Midbrain (tissue), 1 donor: ENCODE data around the gene SYT17.

Source experiments
- DNase-seq: peaks from one replicate; lab custom pipeline; 2025; lab: John Stamatoyannopoulos, UW

SYT17 gene

DNA sequence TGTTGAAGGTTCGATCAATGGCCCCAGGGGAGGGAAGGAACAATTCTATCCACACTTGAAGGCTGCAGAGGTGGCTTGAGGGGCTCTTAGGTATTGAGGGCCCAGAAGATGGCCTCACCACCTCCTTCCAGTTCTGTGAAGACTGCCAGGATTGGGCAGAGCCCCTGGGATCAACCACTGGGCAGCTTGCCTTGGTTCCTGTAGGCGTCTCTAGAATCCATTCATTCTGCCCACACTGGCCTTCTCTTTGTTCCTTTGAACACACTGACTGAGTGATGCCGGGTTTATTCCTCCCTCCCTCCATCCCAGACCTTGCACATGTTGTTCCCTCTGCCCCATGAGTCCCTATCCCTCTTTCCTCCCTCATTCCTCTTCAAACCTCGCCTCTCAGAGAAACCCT lies 50.5 kb downstream of the SYT17 start:
- DNase-seq = peak; percentile 27

DNA sequence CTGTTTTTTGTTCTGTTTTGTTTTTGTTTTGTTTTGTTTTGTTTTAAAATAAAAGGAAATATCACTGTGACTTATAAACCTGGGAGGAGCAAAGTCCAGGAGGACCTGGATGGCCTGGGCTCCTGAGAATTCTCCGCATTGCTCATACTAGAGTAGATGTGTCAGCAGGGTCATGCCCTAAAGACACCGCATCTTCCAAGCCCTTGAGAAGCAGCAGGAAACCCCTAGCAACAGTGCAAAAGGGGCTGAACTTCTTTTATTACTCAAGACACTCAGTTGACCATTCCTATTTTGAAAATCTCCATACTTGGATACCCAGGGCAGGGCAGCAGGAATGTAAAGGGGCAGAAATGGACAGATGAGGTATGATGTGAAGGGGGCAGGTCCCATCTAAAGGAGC lies 51.8 kb downstream of the SYT17 start:
- DNase-seq = no peak

- DNase-seq = no peak
Observed at GRCh38 chr16:19223235-19224170, 55.5 kb downstream of the SYT17 start.

- DNase-seq = no peak
Observed at GRCh38 chr16:19225651-19226050, 57.6 kb downstream of the SYT17 start.

GRCh38 chr16:19227643-19228042 lies 59.6 kb downstream of the SYT17 start:
- peak; percentile 14 for DNase-seq

GRCh38 chr16:19228052-19228451 lies 60.0 kb downstream of the SYT17 start:
- DNase-seq = no peak

DNA sequence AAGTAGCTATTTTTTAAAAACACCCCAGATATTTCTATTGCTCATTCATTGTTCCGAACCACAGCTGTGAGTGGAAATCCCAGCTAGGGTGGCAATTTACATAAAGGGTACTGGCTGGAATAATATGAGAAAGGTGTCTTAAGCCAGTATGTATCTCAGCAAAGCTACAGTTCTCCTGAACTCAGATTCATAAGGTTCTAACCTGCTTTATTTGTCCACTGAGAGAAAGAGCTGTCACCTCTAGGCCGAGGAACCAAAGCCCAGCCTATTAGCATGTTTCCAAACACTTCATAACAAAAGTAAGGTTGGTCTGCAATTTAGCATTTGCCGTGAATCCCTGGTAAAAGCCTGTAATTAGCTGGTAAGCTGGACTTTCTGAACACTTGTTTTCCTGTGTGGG lies 60.5 kb downstream of the SYT17 start:
- DNase-seq = no peak

DNA sequence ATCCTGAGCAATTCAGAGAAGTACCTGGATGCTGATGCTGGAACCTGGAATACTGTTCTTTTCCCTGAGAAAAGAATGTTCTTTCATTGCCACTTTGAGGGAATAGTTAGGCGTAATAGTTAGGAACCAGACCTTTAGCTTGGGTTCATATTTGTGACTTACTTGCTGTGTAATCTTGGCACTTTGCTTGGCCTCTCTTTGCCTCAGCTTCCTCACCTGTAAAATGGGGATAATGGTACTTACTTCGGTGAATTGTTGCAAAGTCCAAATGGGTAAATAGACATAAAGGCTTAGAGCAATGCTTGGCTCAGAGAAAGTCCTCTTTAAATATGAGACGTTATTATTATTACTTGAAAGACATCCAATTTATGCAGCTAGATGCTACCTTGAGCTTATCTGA lies 62.5 kb downstream of the SYT17 start:
- no peak for DNase-seq

DNA sequence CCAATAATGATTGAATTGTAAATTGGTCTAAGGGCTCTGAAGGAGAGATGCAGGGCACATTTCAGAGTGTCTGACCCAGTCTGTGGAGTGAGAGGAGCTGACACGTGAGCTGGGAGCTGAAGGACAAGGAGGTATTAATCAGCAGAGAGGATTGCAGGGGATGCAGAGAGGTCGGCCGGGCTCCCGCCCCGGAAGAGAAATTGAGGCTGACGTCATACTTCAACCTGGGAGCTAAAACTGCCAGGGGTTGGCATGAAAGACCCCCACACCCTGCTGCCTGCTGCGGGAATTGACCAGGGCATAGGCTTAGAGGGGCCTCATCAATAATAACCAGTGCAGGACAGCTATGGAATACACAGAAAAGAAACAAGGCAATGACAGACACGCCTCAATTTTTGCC lies 63.8 kb downstream of the SYT17 start:
- DNase-seq = no peak

DNA sequence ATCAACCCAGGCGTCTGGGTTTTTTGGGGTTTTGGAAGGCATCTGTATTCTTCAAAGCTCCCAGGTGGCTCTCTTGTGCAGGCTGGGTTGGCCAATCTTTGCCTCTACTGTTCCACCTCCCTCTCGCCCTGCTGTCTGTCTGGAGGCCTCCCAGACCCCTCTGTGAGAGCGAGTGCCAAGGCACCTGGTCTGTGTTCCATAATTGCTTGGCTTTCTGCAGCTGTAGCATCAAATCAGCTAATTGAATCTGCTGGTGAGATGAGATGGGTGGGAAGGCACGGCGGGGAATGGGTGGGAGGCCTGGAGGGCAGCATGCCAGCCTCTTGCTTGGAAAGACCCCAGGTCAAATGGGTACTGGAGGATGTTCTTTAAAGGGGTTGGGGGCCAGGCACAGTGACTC lies 64.9 kb downstream of the SYT17 start:
- no peak for DNase-seq

DNA sequence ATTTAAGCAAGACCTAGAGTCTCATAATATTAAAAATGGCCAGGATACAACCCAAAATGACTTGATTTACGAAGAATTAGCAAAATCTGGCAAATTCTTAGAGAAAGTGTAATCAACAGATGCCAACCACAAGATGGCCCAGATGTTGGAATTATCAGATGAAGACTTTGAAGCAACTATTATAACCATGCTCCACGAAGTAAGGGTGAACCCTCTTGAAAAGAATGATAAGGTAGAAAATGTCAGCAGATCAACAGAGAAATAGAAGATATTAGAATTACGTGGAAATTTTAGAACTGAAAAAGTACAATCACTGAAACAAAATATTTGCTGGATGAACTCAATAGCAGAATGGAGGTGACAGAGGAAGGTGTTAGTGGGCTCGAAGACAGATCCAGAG lies 67.4 kb downstream of the SYT17 start:
- no peak for DNase-seq

- DNase-seq = no peak
Observed at GRCh38 chr16:19235886-19236285, 67.8 kb downstream of the SYT17 start.

DNA sequence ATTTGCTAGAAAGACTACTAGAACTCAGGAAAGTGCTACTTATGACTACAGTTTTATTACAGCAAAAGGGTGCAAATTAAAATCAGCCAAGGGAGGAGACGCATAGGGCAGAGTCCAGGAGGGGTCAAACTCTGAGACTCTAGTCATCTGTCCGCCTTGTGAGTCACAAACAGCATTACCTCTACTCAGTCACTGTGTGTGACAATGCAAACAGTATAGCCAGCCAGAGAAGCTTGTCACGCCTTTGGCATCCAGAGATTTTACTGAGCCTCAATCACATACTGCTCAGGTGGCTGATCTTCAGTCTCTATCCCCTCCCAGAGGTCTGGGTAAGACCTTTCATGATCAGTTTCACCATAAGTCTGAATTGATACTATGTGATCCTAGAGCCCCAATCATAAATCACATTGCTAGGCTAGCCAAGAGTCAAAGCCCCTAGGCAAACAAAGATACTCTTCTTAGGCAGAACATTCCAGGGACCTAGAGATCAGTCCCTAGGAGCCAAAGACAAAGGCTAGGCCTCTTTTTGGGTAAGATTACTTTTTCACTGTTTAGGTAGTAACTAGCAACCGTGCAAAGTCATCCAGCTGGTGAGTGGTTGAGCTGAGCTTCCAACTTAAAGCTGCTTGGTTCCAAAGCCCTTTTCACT lies 68.6 kb downstream of the SYT17 start:
- DNase-seq = no peak

DNA sequence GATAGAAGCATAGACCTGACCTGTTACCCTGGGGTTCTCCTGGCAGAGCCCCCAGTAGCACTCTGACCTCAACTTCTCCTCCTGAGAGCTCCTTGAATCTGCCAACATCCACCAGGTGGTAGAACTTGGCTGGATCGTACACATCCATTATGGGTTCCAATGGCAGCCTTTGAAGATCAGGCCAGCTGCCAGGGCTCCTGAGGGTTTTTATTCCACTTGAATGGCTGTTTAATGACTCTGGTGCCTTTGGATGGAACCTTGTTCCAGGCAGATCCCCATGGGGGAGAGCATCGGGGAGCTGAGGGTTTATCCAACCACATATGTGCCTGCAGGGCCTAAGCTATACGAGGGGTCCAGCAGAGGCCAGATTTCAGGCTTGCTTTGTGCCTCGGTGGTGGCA lies 70.4 kb downstream of the SYT17 start:
- no peak for DNase-seq

DNA sequence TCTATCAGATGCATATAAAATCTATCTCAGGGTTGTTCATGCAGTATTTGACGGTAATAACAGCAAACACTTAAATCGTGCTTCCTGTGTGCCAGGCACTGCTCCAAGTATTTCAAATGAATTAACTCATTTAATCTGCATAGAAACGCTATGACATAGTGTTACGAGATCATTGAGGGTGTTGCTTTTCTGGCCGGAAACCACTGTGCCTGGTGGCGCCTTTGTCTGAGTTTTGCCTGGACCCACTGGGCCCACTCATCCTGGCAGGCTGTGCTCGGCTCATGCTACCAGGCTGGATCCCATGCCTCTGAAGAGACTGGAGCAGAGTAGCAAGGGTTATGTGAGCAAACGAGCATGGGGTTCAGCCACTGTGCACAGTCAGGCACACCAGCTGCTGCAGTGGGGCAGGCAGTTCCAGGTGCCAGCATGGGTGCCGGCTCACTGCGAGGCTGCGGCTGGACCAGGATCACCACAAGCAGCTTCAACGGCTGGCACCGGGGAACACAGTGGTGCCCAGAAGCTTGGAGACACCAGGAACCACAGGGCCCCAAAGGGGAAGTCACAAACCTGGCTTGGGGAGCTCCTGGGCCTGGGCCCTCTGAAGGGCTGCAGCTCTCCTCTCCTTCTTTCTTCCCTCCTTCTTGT lies 71.6 kb downstream of the SYT17 start:
- no peak for DNase-seq

DNA sequence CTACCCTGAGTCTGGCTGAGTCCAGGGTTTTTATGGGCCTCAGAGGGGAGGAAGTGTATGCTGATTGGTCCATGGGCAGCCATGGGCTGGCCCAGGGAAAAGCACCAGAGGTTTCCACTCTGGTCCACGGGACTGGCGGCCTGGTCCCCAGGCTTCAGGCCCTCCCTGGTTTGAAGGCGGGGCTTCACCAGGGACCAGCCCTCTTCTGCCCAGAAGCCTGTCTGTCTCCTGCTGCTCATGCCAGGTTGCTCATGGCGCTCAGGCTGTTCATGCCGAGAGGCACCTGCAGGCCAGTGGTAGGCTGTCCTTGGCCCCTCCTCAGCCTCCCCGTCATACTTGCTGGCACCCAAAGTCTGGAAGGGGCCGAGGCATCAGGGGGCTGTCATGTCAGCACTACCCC lies 72.5 kb downstream of the SYT17 start:
- no peak for DNase-seq

DNA sequence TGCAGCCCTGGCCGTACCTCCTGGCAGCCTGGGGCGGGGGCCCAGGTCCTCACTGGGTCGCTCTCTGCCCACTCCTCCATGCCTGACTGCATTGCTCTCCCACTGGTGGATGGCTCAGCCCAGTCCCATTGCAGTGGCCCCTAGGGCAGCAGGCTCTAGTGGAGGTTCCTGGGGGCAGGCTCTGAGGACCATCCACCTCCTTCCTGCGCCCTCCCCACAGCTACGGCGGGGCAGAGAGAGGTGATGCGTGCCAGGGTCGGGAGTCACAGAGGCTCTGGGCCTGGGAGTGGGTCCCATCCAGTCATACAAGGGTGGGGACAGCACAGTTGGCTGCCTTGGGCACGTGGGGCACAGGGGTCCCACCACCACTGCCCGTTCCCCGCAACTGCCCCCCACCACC lies 73.5 kb downstream of the SYT17 start:
- no peak for DNase-seq

DNA sequence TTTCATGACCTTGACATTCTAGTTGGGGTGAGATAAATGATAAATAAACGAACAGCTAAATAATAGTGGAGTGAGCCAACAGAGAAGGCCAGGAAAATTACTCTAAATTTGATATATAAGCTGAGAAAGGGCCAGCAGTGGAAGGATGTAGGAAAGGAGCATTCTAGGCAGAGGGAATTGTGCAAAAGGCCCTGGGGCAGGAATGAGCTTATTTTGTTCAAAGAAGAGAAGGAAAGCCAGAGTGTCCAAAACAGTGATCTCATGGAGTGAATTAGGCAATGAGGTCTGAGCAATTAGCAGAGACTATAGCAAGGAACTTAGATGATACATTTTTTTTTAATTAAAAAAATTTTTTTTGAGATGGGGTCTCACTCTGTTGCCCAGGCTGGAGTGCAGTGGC lies 74.1 kb downstream of the SYT17 start:
- no peak for DNase-seq

- no peak for DNase-seq
Observed at GRCh38 chr16:19242987-19243575, 75.0 kb downstream of the SYT17 start.

DNA sequence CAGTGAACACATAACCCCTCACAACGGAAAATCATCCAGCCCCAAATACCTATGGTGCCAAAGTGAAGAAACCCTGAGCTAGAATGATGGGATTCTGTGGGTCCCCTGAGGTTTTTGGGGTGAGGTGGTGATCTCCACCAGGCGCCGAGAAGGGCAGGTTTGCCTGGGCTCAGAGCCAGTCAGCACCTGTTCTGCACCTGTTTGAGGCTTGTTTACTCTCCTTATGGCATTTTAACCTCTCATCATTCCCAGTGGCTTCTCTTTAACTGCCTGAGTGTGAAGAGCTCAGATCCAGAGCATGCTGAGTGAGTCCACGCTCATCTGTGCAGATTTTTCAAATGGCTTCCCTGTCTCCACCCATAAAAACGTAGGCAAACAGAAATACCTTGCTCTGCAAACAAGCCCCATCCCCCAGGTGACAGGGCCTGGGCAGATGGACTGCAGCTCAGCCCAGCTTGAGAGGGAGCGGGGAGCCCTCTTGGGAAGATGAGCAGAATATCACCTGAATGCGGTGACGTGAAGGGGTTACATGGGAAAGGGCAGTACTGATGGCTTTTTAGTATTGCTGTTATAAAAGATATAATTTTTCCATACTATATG lies 77.4 kb downstream of the SYT17 start:
- DNase-seq = no peak

- no peak for DNase-seq
Observed at GRCh38 chr16:19252904-19253303, 84.9 kb downstream of the SYT17 start.

DNA sequence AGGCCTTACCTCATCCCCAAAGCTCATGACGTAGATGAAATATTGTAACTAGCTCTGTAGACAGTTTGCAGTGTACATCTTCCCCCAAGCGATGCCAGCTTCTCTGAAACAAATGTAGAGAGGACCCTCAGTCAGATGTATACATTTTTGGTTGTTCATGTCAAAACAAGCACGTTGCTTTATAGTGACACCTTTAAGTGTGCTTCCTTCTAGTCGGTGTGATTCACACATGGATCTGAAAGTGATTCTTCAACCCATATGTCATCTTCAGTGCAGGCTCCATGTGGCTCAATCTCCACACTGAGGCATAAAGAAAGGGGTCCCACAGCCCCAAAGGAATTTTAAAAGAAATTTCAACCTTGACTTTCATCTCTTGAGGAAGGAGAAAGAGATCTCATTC lies 86.6 kb downstream of the SYT17 start:
- no peak for DNase-seq
